Uterus (tissue), 4 donors: ENCODE measurements around the gene SLC30A7. TPM values are rescaled to one million over a fixed set of nuclear protein-coding genes. Genes with fewer than 3 reads are reported as not detected.

Source experiments
- DNase-seq, 2 donors: peaks; one replicate each; pipeline ENCODE4 v3.0.0-alpha.2; 2019 to 2020
- H3K27ac ChIP-seq, 2 donors: fragments of 200-600 bp; sonication (generic); 1 replicate in 1 of 2; 2 replicates in 1 of 2; pipeline ENCODE4 v1.5.1; 2016 to 2018
- H3K27me3 ChIP-seq, 2 donors: fragments of 200-600 bp; sonication (generic); one replicate each; pipeline ENCODE4 v1.5.1; 2018 to 2019; ENCODE audit warnings: control low read depth in 1 of 2
- H3K36me3 ChIP-seq, 2 donors: fragments of 200-600 bp; sonication (generic); one replicate each; pipeline ENCODE4 v1.5.1; 2019; ENCODE audit warnings: control low read depth in 1 of 2
- H3K4me1 ChIP-seq, 2 donors: fragments of 200-600 bp; sonication (generic); one replicate each; pipeline ENCODE4 v1.5.1; 2018 to 2019; ENCODE audit warnings: control low read depth in 1 of 2
- H3K4me3 ChIP-seq, 2 donors: fragments of 200-600 bp; sonication (generic); 1 replicate in 1 of 2; 2 replicates in 1 of 2; pipeline ENCODE4 v1.5.1; 2018 to 2019; ENCODE audit warnings: mild to moderate bottlenecking in 1 of 2
- H3K9me3 ChIP-seq, 2 donors: fragments of 200-600 bp; sonication (generic); one replicate each; pipeline ENCODE4 v1.5.1; 2019; ENCODE audit warnings: control low read depth in 1 of 2
- POLR2A ChIP-seq, 2 donors: fragments of 450-650 bp; IDR thresholded peaks; one replicate each; pipeline ENCODE4 v1.6.1; 2016; ENCODE audit warnings: antibody characterized with exemption in 2 of 2, mild to moderate bottlenecking in 1 of 2, moderate library complexity in 1 of 2
- intact Hi-C: fragments of 100-400 bp; cut with DNase I; formaldehyde crosslinking; loops from one replicate; pipeline ENCODE4 v1.15.1; 2023; ENCODE audit warnings: low total_unique reads
- total RNA-seq, 4 donors: library from RNA; depleted of rRNA in 3 of 4; stranded (reverse); fragments of >200 nt in 3 of 4; gene quantifications; one replicate each; pipeline versions ENCODE4 v1.1.0 to v1.2.4, GENCODE V29; 2014 to 2023
- TF ChIP-seq, protein P1 (sequence below), 4 experiments: fragments of 200-600 bp in 2 of 4; fragments of 450-650 bp in 2 of 4; sonication (generic) in 2 of 4; IDR thresholded peaks; one replicate each; pipeline ENCODE4 v1.5.1; 2016 to 2019; ENCODE audit warnings: antibody characterized with exemption in 4 of 4, mild to moderate bottlenecking in 2 of 4, moderate library complexity in 1 of 4
- donor health status: DM: yes; HTN: yes; CAD: no.

The SLC30A7 gene
- total RNA-seq, 4 donors from 2014 or later = 15.1 to 53.0 (median 22.8) TPM

DNA sequence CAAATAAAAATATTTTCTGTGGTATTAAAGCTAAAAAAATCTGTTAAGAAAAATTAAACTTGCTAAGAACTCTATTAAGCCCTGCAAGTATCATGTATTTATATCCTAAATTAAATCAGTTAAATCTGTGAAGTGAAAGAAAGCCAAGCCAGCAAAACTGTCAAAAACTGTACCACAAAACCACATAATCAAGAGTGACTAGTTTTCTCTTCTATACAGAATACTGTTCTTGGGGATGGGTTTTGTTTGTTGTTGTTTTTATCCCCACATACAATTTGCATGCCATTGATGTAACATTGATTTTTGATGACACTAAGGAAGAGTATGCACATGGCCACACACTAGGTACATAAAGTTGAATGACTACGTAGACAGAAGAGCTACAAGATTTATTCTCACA, 109.3 kb downstream of the SLC30A7 start:
- H3K4me3 ChIP-seq = no peak overlapping the region
- no peaks in the 10 kb centered on the region for H3K27me3 ChIP-seq
- no peak for TF ChIP-seq POLR2A (IDR thresholded peaks at IDR 0.05)
- TF ChIP-seq, protein P1, sequence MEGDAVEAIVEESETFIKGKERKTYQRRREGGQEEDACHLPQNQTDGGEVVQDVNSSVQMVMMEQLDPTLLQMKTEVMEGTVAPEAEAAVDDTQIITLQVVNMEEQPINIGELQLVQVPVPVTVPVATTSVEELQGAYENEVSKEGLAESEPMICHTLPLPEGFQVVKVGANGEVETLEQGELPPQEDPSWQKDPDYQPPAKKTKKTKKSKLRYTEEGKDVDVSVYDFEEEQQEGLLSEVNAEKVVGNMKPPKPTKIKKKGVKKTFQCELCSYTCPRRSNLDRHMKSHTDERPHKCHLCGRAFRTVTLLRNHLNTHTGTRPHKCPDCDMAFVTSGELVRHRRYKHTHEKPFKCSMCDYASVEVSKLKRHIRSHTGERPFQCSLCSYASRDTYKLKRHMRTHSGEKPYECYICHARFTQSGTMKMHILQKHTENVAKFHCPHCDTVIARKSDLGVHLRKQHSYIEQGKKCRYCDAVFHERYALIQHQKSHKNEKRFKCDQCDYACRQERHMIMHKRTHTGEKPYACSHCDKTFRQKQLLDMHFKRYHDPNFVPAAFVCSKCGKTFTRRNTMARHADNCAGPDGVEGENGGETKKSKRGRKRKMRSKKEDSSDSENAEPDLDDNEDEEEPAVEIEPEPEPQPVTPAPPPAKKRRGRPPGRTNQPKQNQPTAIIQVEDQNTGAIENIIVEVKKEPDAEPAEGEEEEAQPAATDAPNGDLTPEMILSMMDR (IDR thresholded peaks at IDR 0.05) = no peak
- H3K36me3 ChIP-seq = no peaks in the 10 kb centered on the region
- intact Hi-C loops = no loop called here
- no peaks in the 10 kb centered on the region for H3K4me1 ChIP-seq
- no peak overlapping the region for H3K27ac ChIP-seq
- DNase-seq = no peak
- H3K9me3 ChIP-seq = no peaks in the 10 kb centered on the region

DNA sequence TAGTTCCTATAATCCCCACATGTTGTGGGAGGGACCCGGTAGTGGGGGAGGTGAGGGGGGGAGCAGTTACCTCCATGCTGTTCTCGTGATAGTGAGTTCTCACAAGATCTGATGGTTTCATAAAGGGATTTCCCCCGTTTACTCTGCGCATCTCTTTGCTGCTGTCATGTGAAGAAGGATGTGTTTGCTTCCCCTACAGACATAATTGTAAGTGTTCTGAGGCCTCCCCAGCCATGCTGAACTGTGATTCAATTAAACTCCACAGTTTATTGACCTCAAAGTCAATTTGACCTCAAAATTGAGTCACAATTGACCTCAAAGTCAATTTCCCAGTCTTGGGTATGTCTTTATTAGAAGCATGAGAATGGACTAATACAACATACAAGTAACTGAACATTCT, 110.0 kb downstream of the SLC30A7 start:
- TF ChIP-seq, protein P1 (IDR thresholded peaks at IDR 0.05) = no peak
- TF ChIP-seq POLR2A (IDR thresholded peaks at IDR 0.05) = no peak
- no peak overlapping the region for H3K27ac ChIP-seq
- H3K36me3 ChIP-seq = no peaks in the 10 kb centered on the region
- H3K9me3 ChIP-seq = no peaks in the 10 kb centered on the region
- no peaks in the 10 kb centered on the region for H3K4me1 ChIP-seq
- intact Hi-C loops = no loop called here
- H3K4me3 ChIP-seq = no peak overlapping the region
- DNase-seq = no peak
- no peaks in the 10 kb centered on the region for H3K27me3 ChIP-seq

DNA sequence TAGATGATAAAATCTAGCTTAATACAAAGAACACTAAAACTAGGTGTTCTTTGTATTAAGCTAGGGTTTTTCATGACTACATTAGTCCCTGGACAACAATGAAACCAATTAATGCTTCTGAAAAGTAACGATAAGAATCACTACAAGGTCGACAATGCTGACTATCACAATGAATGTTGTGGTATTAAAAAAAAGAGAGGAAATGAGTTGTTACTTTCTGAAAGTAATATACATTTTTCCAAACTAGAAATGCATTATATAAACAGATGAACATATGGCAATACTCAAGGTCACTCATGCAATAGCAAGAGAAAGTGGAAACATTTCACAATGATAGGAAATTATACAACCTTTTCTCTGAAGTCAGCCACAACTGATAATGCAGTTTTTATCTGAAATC, 110.7 kb downstream of the SLC30A7 start:
- TF ChIP-seq, protein P1 (IDR thresholded peaks at IDR 0.05) = no peak
- no peak for TF ChIP-seq POLR2A (IDR thresholded peaks at IDR 0.05)
- no peaks in the 10 kb centered on the region for H3K27me3 ChIP-seq
- intact Hi-C loops = no loop called here
- no peaks in the 10 kb centered on the region for H3K4me1 ChIP-seq
- no peak overlapping the region for H3K4me3 ChIP-seq
- H3K36me3 ChIP-seq = no peaks in the 10 kb centered on the region
- no peak for DNase-seq
- H3K27ac ChIP-seq = no peak overlapping the region
- H3K9me3 ChIP-seq = no peaks in the 10 kb centered on the region

DNA sequence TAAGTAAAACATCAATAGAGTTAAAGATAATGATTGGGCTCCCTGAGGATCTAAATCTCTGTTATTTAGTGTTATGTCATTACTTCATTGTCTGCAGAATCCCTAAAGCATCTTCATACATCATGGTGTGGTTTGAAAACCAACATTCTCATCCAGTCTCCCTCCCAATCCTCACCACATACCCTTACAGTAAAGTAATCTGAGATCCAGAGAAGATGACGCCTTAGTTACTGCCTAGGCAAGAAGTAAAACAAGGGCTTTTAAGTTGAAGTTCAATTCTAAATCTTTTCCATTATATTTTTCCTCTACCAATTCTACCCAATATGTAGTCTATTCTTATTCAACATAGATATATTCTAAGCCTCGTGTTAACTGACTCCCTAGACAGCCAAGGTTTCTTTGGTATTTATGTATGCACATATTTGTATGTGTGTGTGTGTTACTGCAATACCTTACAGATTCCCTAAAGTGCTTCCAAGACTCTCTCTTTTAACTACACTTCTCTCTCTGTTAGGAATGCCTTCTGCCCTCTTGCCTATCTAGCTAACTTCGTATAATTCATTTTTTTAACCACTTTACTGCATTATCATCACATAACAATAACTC, 112.4 kb downstream of the SLC30A7 start:
- no peaks in the 10 kb centered on the region for H3K36me3 ChIP-seq
- H3K27me3 ChIP-seq = no peaks in the 10 kb centered on the region
- no peaks in the 10 kb centered on the region for H3K9me3 ChIP-seq
- TF ChIP-seq POLR2A (IDR thresholded peaks at IDR 0.05) = no peak
- TF ChIP-seq, protein P1 (IDR thresholded peaks at IDR 0.05) = no peak
- no peak overlapping the region for H3K27ac ChIP-seq
- intact Hi-C loops = no loop called here
- no peaks in the 10 kb centered on the region for H3K4me1 ChIP-seq
- DNase-seq = no peak
- H3K4me3 ChIP-seq = no peak overlapping the region

DNA sequence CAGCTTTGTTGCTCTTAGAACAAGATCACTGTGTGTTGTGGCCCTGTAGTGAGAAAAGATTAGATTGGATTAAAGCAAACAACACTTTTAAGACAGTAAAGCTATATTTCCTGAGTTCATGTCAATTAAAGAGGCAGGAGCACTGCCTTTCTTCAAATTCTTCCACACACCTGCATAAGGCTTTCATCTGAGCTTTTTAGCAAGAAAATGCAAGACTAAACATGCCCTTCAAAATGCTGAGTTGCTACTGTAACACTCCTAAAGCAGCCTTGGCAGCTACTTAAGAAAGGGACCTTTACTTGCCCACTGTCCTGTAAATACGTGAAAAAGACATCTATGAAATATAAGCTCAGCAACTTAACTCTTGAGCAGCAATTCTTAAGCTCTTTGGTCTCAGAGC, 117.9 kb downstream of the SLC30A7 start:
- DNase-seq = no peak
- no peaks in the 10 kb centered on the region for H3K27me3 ChIP-seq
- H3K9me3 ChIP-seq = no peaks in the 10 kb centered on the region
- no peak overlapping the region for H3K4me3 ChIP-seq
- H3K36me3 ChIP-seq = no peaks in the 10 kb centered on the region
- intact Hi-C loops = no loop called here
- no peak overlapping the region for H3K27ac ChIP-seq
- TF ChIP-seq, protein P1 (IDR thresholded peaks at IDR 0.05) = no peak
- TF ChIP-seq POLR2A (IDR thresholded peaks at IDR 0.05) = no peak
- no peaks in the 10 kb centered on the region for H3K4me1 ChIP-seq
